GM18520 (cell line): ENCODE data around the gene ITGAV.

Experiments used
- ATAC-seq: cut with Tn5 transposase; IDR thresholded peaks from one replicate; pipeline ENCODE4 v1.9.1; 2021; ENCODE audit not compliant: unreplicated experiment

Gene ITGAV

DNA sequence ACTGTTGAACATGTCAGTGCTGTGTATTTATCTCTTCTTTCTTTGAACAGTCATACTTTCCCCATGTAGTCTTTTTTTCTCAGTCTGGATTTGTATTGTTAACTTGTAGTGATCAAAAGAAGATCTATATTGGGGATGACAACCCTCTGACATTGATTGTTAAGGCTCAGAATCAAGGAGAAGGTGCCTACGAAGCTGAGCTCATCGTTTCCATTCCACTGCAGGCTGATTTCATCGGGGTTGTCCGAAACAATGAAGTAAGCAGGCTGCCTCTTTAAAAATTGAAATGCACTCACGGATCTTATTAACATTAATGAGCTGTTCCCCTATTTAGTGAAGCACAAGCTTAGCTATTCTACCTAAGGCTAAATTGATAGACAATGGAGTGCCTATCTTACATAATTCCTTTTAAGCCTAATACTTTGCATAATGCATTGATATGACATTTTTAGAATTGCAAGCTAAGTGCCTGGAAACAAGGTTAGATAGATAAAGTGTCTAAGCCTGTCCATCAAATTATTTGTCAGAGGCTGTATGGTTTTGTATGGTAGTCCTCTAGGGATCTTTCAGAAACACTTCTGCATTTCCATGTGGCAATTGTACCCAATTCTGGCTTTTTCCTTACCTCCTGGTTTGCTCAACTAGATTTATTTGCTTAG is 74.7 kb downstream of the ITGAV start:
- no peak for ATAC-seq

DNA sequence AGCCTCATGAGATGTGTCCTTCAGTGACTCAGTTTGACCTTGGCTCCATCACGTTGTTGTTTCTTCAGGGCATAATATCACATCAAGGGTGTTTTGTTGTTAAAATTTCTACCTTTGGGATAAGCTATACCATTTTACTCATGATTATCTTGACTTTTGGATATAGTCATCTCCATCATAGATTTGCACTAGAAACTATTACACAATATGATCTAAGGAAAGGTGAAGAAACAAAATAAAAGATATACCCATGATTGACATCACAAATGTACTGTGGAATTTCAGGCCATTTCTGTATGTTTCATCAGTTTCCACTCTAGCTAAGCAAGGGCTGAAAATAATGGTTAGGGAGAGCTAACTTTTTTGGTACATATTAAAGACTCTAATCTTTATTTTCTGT is 79.3 kb downstream of the ITGAV start:
- ATAC-seq: no peak

DNA sequence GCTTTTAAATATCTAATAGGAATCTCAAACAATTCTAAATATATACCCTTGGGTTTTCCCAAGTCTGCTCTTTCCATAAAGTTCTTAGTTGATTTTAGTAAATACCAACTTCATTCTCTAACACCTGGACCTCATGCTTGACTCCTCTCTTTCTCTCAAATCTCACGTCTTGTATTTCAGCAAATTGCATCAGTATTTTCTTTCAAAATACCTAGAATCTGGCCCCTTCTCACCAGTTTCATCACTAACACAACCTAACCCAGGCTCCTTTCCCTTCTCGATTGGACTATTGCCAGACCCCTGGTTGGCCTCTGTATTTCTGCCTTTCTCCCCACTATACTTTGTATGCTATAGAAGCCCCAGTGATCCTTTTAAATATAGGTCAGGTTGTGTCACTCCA is 81.0 kb downstream of the ITGAV start:
- no peak for ATAC-seq

DNA sequence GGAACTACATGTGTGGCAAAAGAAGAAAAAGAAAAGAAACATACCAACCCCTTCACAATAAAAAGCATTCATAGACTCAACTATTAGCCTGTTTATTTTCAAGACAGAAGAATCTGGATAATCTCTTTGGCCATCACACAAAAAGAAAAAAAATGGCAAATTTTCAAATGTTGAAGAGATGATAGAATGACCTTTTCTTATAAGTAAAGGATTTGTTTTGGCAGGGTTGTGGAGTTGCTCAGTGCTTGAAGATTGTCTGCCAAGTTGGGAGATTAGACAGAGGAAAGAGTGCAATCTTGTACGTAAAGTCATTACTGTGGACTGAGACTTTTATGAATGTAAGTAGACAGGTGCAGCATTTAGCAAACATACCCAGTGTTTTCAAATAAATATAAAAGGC is 85.5 kb downstream of the ITGAV start:
- ATAC-seq: no peak

DNA sequence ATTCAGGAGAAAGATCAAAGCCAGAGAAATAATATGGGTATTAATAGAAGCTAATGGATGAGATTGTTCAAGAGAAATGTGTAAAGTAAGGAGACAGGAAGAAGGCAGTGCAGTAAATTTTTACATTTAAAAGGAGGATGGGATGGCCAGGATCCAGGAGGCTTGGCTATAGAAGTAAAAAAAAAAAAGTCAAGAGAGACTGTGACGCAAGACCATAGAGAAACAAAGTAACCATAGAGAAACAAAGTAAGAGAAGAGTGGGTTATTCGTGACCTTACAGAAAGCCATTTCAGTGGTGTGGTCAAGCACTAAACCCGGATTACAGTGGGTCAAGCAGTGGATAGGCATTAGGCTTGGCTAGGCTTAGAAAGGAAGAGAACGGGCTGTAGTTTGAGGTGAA is 93.5 kb downstream of the ITGAV start:
- no peak for ATAC-seq

DNA sequence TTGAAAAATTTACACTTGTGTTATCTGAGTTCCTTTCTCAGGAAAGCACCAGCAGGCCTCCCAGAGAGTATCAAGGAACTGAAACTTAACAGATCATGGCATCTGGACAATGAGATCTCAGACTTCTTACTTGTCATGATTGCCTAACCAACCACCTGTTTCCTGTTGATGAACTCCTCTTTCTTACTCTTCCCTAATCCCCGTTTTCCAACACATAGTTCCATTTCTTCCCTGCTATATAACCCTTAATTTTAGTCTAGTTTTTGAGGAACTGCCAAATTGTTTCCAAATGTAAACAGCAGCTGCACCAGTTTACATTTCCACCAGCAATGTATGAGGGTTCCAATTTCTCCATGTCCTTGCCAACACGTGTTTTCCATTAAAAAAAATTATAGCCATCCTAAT is 98.0 kb downstream of the ITGAV start:
- no peak for ATAC-seq

DNA sequence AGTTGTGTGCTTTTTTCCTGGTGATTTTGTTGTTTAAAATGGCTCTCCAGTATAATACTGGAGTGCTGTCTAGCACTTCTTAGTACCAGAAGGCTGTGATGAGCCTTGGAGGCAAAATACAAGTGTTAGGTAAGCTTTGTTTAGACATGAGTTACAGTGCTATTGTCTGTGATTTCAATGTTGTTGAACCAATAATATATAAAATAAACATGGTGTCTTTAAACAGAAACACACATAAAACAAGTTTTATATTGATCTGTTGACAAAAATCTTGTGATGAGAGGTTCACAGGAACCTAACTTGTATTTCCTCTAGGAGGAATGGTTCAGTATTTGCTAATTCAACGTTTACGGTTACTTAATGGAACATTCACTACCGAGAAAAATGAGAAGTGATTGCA is 99.0 kb downstream of the ITGAV start:
- ATAC-seq: no peak

DNA sequence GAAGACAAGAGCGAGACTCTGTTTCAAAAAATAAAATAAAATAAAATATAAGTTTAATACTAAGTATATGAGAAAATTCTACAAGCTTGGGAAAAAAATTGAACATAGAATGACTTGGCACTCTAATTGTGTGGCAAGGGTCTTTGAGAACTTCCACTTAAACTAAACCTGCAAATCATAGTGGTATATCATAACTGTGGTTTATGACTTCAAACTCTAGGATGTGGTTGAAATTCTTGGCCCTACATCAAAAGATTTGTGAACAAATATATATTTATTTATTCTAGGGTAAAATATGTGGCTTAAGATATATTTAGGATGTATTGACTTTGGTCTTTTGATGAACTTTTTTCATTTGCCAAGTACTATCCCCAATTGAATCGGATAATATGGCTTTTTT is 100.9 kb downstream of the ITGAV start:
- ATAC-seq: no peak

DNA sequence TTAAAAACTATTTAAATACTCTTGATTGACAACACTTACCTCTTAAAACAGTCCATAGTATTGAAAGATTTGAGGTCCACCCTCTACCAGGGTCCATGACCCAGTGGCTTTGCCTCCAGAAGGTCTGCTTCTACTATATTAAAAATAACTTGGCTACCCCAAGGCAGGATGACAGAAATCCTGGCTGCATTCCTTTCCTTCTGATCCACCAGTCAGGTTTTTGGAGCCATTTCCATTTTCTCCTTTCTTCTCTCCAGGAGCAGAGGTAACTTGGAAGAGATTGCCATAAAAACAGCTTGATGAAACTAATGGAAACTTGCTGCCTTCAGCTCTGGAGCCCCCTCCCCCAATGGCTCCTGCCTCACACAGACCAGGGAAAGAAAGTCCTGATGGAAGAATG is 101.4 kb downstream of the ITGAV start:
- no peak for ATAC-seq

DNA sequence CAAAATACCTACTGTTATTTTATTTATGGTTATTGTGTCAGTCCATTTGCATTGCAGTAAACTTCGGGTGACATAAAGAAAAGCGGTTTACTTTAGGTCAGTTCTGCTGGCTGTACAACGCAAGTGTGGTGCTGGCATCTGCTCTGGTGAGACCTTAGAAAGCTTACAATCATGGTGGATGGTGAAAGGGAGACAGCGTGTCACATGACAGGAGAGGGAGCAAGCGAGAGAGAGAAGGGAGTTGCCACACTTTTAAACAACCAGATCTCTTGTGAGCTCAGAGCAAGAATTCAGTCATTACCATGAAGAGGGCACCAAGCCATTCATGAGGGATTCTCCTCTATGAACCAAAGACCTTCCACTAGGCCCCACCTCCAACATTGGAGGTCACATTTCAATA is 102.0 kb downstream of the ITGAV start:
- no peak for ATAC-seq

DNA sequence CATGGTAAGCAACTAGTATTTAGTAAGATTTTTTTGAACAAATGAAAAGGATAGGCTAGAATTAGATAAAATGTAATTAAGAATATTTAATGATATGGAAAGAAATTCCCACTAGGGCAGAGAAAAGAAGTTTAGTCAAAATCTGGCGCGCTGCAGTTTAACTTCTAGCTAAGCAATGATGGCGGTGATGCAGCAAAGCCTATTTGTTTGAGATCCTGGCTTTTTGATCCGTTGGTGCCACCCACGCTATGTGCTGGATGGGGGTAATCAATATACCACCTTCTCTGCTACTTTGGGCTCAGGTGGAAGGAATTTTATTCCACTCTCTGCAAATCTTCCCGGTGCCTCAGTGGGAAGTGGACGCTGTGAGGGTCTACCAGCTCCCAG is 103.6 kb downstream of the ITGAV start:
- no peak for ATAC-seq

DNA sequence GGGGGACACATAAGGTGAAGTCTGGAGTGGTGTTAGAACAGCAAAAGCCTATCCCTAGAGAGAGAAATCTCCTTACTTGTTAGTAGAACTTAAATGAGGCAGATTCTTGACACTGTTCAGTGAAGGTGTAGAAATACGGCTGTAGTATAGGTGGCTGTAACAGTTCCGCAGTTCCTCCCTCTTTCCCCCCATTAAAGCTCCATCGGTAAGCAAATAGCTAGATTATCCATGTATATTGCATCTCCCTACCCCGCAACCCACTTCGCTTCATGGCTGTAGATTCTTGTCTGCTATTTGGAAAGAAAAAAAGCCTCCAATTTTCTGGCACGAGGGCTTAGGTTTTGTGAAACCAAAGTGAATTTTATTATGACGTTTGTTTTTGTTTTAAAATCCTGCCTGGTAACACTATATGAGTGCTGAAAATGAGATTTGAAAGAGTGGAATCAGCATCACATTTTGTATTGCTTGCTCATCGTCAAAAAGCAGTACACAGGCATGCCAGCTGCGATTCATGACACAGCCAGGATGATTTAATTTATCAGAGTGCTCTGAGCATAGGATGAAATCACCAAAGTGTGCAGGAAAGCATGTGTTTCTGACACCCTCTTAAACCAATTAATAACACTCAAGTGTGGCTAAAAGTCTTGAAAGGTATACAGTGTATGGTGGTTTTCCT is 105.4 kb downstream of the ITGAV start:
- ATAC-seq: no peak

DNA sequence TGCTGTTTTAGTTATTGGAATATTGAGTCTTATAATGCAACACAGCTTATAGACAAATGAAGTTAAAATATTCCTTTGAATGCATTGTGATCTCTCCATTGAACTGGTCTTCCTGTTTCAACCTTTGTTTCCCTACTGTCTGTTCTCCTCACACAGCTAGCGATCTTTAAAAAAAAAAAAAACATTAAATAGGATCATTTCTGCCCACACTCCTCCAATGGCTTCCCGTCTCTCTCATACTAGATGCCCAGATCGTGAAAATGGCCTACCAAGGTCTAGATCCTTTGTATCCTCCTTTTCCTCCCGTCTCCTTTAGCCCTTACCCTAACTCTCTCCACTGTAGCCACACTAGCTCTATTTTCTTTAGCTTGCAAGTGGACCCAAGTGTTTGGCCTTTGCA is 106.4 kb downstream of the ITGAV start:
- ATAC-seq: no peak

DNA sequence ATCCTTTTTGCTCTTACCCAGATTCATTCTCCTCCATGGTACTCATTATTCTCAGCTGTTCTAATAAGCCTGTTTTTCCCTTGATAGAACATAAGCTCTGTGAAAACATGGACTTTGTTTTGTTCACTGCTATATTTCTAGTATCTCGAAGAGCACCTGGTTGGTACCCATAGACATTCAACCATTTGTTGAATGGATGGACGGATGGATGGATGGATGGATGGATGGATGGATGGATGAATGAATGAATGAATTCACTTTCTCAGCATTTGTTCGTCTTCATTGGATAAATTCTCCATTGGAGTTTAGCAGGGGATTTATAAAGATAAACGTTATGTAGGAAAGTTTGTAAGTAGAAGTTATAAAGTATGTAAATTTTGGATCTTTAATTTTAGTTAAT is 106.9 kb downstream of the ITGAV start:
- ATAC-seq: no peak

DNA sequence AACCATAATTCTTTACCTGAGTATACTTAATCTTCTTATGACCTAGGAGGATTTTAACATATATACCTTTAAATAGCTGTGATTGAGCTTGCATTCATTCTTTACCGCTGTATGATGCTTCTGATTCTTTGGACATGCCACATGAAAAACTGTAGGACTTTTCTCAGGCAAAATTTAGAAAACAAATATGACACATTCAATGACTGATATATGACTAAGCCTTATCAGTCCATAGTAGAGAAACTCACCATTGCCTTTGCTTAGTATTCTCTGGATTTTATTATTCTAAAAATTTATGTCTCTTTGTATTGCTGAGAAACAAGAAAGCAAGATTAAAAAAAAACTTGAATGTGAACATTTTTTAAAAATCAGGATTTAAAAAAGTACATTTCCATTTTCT is 107.7 kb downstream of the ITGAV start:
- no peak for ATAC-seq

DNA sequence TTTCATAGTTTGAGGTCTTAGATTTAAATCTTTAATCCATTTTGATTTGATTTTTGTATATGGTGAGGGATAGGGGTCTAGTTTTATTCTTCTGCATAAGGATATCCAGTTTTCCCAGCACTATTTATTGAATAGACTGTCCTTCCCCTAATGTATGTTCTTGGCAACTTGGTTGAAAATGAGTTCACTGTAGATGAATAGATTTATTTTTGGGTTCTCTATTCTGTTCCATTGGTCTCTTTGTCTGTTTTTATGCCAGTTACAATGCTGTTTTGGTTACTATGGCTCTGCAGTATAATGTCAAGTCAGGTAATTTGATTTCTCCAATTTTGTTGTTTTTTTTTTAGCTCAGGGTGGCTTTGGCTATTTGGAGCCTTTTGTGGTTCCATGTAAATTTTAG is 109.9 kb downstream of the ITGAV start:
- no peak for ATAC-seq

DNA sequence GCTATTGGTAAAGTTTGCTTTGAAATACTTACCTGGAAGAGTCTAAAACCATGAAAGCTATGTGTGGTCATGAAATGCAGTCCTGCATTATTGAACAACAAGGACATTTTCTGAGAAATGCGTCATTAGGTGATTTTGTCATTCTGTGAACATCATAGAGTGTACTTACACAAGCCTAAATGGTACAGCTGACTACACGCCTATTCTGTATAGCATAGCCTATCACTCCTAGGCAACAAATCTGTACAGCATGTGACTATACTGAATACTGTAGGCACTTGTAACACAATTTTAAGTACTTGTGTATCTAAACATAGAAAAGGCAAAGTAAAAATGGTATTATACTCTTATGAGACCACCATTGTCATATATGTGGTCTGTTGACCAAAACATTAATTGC is 112.2 kb downstream of the ITGAV start:
- no peak for ATAC-seq

DNA sequence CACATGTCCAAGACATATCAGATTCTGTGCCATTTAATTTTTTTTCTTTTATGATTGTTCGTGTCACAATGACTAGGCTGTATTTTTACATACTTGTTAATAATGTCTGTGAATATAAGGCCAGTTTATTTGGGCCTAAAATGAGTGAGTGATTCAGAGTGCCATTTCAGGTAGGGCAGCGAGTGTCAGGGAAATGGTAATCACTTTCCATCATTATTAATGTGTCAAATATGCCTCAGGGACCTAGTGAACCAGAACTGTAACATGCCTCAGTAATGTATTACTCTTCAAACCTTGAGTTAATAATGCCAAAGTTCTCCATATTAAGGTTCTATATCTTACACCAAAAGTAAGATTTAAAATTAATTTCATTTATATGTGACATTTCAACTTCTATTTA is 112.6 kb downstream of the ITGAV start:
- no peak for ATAC-seq

DNA sequence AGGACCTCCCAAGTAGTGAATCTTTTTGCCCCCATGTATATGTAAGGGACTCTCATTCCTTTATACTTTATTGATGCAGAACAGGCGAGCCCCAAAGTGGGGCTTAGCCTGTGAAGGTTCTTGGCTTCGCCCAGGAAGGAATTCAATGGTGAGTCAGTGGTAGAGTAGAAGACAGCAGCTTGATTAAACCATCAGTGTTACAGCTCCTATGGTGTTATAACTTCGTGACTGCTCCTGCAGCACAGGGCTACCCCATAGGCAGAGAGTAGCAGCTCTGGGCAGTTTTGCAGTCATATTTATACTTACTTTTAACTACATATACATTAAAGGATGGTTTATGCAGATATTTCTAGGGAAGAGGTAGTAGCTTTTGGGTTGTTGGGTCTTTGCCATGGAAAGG is 115.0 kb downstream of the ITGAV start:
- no peak for ATAC-seq

DNA sequence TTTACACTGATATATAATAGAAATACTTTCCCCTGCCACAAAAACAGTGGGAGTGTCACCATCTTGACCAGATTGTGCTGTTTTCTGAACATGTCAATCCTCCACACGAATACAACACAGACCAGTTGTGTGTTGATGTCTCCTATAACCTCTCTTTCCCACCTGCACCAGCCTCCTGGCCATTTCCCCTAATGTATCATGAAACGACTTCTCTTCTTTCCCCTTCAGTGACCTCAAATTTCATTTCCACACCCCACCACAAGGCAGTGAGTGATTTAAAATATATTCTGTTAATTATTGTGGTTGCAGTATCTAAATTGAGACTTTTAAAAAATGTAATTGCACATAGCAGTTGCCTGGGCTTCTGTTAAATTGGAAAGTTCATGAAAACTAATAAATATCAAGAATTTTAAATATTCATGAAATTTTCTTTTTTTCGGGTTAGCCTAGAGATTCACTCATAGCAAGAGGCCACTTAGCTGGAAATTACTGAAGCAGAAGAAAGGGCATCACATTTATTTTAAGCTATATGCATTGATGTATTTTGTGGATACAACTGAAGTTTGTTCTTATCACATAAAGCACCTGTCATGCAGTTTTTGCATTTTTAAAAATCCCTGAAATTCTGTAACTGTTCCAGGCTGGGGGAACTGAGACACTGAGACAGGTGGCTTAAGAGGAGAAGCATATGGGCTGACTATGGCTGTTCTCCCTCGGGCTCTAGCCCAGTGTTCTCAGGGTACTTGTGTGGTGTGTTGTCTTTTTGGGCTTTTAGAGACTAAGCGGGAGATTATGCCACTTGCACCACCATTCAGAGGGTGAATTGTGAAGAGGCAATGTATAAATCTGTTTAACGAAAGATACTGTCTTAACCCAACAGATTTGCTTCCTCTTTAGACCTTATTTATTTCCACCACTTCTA is 119.9 kb downstream of the ITGAV start:
- ATAC-seq: no peak

DNA sequence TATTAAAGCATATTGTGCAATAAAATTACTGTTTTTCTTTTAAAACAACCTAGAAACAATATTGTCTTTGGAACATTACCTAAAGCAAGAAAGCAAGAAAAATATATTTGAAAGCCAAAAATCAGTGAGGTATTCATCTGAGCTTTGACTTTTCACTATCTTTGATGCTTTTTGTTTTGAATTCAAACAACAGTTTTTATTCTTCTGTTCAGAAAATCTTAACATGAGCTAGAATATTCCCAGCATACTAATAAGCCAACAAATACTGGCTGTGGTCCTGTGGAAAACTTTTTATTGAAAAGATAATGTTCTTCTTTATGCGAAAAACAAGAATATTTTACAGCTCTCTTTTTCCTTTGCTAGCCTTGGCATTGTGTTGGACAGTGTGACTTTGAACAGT is 123.8 kb downstream of the ITGAV start:
- ATAC-seq: no peak

DNA sequence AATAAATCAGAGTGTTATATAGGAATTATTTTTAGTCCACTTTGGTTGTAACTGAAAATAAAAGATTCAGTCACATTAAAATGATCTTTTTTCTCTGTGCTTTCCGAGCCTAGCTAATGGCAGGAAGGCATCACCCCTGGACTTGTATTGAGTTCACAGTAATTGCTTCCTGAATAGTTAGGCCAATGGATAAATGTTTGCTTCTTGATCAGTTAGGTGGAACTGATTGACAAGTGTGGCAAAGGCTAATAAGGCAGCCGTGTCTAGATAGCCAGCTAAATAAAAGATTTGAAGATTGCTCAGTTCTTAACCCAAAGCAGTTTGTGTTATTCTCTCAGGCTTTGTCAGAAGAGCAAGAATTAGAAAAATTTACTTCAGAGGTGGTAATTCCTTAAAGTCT is 124.8 kb downstream of the ITGAV start:
- ATAC-seq: no peak
